Cortex of kidney (tissue), 1 donor: ENCODE data around the gene BMPR1A.
"Not testable (repeated sequence)": the region's sequence is repeated elsewhere in the genome, so short reads cannot be mapped to it uniquely, and the experiment has no call there.

Experiments
- DNase-seq: peaks from one replicate; lab custom pipeline; 2025; lab: John Stamatoyannopoulos, UW

BMPR1A gene

DNA sequence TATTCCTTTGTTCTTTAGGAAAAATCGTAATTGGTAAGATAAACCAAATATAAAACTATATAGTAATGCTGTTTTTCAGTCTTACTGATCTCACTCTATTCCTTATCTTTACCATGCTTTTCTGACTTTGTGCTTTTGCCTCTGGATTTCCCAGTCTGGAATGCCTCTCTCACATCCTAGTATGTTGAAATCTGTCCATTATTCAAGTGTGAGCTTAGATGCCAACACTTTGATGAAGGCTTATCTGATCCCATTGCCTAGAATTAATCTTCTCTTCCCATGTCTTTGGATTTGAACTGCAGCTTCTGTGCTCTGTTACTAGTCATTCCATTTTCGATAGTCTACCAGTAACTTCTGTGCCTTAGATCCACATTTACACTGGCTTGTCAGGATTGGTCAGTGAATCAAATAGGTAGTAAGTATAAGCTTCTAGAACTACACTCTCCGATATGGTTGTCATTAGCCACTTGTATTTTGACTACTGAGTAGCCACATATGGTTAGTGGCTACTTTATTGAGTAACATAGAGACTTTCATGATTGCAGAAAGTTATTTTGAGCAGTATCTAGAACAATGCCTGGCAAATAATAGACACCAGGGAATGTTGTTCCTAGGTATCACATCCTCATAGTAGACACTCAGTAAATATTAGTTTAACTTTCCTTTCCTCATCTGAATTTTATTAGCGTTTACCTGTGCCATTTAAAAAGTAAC, 92.9 kb downstream of the BMPR1A start:
- DNase-seq: no peak

- DNase-seq: no peak
Measured at GRCh38 chr10:86850481-86850880, 94.1 kb downstream of the BMPR1A start.

DNA sequence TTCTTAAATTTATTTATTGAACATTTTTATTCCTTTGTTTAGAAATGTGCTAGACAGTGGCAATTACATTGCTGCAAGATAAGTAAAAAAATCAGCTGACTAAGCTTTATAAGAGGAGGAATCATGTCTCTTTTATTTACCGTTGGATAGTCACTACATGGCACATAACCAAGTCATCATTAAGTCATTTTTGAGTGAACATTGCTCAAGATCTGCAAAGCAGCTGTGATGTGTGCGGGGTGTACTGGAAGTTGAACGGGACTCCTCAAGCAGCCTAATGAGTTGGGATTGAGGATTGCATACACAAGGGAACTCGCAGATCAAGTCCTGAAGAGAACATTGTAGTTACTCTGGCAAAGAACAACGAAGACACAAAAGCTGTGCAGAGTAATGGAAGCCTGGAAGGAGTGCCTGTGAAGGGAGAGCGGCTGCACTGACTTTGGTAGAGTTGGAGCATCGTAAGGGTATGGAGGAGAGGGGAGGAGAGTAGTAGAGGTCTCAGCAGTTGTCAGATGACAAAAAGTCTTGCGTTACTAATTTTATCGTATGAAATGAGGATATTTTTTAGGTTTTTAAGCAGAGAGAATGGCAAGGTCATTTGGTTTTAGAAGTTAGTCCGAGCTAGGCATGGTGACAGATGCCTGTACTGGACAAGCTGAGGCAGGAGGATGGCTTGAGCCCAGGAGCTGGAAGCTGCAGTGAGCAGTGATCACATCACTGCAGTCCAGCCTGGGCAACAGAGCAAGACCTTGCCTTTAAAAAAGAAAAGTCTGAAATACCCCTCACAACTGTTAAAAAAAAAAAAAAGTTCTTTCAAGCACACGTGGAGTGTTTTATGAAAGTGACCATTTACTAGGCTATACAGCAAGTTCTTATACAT, 95.1 kb downstream of the BMPR1A start:
- DNase-seq: no peak

GRCh38 chr10:86853582-86853981, 97.2 kb downstream of the BMPR1A start:
- not testable (repeated sequence) for DNase-seq

- DNase-seq: no peak
Measured at GRCh38 chr10:86855513-86855912, 99.1 kb downstream of the BMPR1A start.

DNA sequence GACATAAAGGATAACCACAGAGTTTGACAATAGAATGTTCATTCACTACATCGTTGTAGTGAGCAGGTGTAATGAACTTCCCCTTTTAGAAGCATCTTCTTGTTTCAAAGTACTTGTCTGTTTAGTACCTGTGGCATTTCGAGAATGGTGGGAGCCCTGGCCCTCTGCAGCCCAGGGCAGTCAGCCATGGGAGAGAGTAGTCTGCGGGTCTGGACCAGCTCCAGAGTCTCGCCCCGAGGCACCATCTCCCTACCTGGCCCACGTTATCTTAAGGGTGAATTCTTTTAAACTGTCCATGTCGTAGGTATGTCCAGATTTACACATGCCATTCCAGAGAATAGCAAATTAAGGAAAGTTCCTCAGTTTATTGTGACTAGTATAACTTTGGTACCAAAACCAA, 99.7 kb downstream of the BMPR1A start:
- no peak for DNase-seq

DNA sequence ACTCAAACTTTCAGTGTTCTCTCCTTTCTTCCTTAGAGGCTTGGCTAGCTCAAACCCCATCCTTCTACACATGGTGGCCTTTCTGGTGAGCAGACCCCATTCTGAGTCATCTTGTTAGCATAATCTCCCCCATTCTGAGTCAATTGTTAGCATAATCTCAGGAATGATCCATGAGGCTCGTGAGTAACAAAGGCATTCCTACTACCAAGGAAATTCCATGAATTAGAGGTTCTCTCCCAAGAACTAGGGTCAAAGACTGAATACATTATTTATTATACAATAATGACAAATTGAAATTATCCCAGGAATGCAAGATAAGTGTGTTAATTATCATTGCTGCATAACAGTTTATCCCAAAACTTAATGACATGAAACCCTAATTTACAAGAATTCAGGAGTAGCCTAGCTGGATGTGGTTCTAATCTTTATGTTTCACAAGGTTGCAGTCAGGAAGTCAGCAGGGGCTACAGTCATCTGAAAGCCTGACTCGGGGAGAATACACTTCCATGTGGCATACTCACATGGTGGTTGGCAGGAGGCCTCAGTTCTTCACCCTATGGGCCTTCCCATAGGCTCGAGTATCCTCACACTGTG, 100.8 kb downstream of the BMPR1A start:
- DNase-seq: no peak

GRCh38 chr10:86858011-86858410, 101.6 kb downstream of the BMPR1A start:
- DNase-seq: no peak

DNA sequence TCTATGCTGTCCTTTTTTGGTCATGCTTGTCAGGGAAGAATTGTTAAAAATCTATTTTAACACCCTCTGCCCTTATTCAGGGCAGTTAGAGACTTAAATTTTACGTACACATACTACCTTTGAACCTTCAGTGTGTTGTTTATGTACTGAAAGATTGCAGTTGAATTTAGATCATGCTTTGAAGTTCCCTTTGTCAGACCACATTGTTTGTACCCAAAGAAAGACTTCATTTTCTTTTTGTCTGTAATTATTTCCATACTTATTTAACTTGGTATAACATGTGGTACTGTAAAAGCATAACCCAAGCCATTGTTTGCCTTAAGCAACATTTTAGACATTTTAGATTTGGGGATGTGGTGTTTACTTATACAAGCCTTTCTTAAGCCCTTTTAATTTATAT, 104.9 kb downstream of the BMPR1A start:
- no peak for DNase-seq

DNA sequence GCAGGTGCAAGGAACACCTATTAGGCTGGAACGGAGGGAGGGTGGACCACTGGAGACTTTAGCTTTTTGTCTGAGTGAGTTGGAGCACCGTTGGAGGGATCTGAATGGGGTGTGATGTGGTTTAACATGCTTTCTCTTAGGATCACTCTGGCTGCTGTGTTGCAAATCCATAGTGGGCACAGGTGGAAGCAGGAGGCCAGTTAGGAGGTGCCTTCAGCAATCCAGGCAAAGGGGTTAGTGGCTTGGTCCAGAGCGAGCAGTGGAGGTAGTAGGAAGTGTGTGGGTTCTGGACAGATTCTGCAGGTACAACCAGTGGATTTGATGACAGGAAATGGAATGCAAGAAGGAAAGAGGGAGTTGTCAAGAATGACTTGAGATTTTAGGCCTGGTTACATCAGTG, 106.0 kb downstream of the BMPR1A start:
- no peak for DNase-seq

- no peak for DNase-seq
Measured at GRCh38 chr10:86862786-86863483, 106.5 kb downstream of the BMPR1A start.

GRCh38 chr10:86863484-86863842, 107.0 kb downstream of the BMPR1A start:
- no peak for DNase-seq

DNA sequence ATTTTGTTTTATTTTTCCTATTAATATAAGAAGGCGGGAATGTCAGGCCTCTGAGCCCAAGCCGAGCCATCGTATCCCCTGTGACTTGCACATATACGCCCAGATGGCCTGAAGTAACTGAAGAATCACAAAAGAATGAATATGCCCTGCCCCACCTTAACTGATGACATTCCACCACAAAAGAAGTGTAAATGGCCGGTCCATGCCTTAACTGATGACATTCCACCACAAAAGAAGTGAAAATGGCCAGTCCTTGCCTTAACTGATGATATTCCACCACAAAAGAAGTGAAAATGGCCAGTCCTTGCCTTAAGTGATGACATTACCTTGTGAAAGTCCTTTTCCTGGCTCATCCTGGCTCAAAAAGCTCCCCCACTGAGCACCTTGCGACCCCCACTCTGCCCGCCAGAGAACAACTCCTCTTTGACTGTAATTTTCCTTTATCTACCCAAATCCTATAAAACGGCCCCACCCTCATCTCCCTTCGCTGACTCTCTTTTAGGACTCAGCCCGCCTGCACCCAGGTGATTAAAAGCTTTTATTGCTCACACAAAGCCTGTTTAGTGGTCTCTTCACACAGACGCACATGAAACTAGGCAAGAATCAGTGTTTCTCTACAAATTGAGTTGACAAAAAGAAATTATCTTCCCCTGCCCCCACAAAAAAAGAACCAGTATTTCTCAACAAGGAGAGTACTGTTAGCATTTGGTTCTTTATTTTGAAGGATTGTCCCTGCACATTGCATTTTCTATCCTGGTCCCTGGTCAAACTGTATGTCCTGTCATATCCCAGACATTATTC, 108.8 kb downstream of the BMPR1A start:
- not testable (repeated sequence) for DNase-seq

DNA sequence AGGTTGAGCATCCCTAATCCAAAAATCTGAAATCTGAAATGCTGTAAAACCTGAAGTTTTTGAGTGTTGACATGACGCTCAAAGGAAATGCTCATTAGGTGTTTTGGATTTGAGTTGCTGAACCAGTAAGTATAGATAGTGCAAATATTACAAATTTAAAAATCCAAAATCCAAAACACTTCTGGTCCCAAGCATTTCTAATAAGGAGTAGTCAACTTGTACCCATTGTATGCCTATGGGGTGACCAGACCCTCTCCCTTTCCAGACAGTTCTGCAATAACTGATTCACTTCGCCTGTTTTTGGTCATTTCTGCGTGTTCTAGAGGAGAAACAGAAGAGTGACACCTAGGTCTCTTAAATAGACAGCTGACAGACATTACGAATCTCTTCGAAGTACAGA, 110.7 kb downstream of the BMPR1A start:
- no peak for DNase-seq

DNA sequence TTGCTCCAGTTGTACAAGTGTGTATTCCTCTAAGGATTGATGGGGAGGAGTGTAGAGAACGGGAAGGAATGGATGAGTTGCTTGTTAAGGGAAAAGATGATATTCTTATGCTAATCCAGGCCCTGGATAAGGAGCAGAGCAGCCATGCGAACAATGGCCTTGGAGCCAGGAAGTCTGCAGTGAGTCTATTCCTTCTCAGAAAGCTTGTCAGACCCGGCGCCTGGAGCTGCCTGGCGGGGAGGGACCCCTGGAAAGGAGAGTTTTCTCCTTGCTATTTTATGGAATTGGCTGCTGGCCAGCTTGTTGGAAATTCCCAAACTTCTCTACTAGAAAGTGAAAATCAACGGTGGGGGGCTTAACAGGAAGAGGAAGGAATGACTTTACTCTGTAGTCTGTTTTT, 111.9 kb downstream of the BMPR1A start:
- no peak for DNase-seq

DNA sequence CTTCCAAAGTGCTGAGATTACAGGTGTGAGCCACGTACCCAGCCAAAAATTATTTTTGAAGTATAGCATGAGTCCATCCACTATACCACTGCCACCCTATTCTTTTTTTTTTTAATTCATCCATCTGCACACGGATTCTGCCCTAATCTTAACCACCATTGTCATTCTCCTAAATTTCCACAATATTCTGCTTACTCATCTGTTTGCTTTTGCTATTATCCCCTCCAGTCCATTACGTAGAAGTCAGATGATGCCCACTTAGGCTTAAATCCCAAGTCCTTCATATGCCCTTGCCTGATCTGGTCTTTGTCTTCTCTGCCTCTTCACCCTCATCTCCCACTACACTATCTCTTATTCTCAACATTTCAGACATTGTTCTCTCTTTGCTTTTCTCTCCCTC, 114.3 kb downstream of the BMPR1A start:
- DNase-seq: no peak

GRCh38 chr10:86871563-86872183, 115.3 kb downstream of the BMPR1A start:
- no peak for DNase-seq

GRCh38 chr10:86872757-86873156, 116.3 kb downstream of the BMPR1A start:
- DNase-seq: no peak

GRCh38 chr10:86876748-86877147, 120.3 kb downstream of the BMPR1A start:
- no peak for DNase-seq

DNA sequence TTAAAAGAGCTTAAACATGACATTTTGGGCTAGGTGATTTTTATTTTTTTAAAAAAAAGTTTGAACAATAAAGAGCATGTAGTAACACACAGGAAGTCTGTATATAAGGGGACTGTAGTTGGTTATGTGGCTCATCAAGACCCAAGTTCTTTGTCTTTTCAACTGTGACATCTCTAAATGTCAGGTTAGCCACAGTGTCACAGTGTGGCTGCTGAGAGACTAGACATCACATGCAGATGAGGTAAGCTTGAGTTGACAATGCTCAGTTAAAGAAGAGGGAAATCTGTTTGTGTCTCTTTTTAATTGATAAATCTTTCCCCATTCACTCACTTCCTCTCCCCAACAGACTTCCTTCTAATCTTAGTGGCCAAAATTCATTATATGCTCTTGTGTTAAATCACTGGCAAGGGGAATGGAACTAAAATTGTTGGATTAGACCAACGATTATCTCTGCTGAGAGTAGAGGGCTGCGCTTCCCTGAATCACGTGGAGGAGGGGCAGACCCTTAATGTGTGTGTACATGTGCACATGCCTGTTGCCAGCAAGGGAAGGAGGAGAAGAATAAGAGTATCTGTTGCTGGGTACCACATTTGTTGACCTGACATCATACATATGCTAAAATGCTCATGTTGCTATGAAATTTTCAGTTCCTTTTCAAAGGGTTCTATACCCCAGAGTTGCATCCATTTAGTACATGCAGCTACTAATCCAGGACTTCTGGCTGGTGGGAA, 122.7 kb downstream of the BMPR1A start:
- DNase-seq: no peak
